ENCODE measurements around the gene USP27X. TPM values are rescaled to one million over a fixed set of nuclear protein-coding genes. Genes with fewer than 3 reads are reported as not detected.

USP27X gene
- polyA plus RNA-seq, 2 donors = 0.65 to 1.7 TPM

DNA sequence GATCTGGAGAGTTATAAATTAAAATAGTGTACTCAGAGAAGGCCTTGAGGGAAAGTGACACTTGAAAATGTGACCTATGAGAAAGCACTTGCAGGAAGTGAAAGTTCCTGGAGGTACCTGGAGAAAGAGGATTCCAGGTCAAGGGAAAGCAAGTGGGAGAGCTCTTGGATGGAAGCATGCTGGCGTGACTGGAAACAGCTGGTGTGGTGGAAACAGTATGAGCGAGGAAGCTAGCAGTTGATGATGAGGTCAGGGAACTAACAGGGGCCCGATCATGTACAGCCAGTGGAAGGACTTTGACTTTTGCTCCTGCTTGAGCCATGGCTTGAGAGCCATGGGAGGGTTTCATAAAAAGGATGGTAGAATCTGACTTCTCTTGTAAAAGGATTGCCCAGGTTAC lies 33.6 kb downstream of the USP27X start:
- 69% methylated on average over 3 of the region's 3 CpGs for WGBS, 2 donors
- Histone ChIP-seq H3K4me3 (ENCODE audit: low read depth in 1 of 2, low read length in 2 of 2) (no peak overlapping the region), H3K36me3 (ENCODE audit: control insufficient read depth in 2 of 2, insufficient read depth in 2 of 2, low read length in 1 of 2) (no peaks in the 10 kb centered on the region), H3K27ac (ENCODE audit: low read depth in 2 of 2, low read length in 1 of 2) (no peak overlapping the region), H3K9me3 (ENCODE audit: control insufficient read depth in 2 of 2, insufficient read depth in 1 of 2, low read depth in 1 of 2, low read length in 1 of 2) (no peaks in the 10 kb centered on the region), H3K27me3 (ENCODE audit: control insufficient read depth in 1 of 2, insufficient read depth in 2 of 2, low read length in 2 of 2) (peaks cover 0 to 2% of the 10 kb centered on the region in 2 donors), H3K4me1 (ENCODE audit: control insufficient read depth in 2 of 2, insufficient read depth in 2 of 2, low read length in 1 of 2) (no peaks in the 10 kb centered on the region)

DNA sequence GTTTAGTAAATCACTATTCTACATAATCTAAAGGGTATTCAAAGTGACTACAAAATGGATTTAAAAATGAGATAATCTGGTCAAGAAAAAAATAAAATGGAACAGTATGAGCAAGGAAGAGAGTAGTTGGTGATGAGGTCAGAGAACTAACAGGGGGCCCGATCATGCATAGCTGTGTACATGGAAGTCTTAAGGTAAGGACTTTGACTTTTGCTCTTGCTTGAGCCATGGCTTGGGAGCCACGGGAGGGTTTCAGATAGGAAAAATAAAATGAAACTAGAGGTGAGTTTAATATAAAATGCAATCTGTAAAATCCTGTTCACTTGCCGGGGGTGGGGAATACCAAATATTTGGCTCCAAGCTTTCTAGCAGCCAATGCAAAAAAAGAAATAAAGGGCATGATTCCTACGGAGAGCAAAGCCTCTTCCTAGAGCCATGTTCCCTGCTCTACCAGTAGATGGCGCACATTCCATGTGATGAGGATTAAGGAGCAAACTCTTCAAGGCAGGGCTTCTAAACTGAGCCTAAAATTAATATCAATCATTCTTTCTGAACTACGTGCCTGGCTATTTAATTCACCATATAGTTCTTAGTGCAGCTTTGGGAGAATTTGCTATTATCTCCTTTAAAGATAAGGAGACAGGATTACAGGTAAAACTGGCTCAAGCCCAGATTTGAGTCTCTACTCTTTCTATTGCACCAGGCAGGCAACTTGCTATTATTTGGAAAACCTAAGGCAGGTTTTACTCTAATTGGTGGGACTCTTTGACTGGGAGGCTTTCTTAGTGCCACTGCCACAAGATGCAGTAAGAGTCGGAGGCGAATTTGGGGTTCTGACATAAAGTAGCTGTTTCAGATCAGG lies 36.3 kb downstream of the USP27X start:
- Histone ChIP-seq H3K27ac (ENCODE audit: low read depth in 2 of 2, low read length in 1 of 2) (no peak overlapping the region), H3K4me1 (ENCODE audit: control insufficient read depth in 2 of 2, insufficient read depth in 2 of 2, low read length in 1 of 2) (no peaks in the 10 kb centered on the region), H3K4me3 (ENCODE audit: low read depth in 1 of 2, low read length in 2 of 2) (no peak overlapping the region), H3K36me3 (ENCODE audit: control insufficient read depth in 2 of 2, insufficient read depth in 2 of 2, low read length in 1 of 2) (no peaks in the 10 kb centered on the region), H3K27me3 (ENCODE audit: control insufficient read depth in 1 of 2, insufficient read depth in 2 of 2, low read length in 2 of 2) (no peaks in the 10 kb centered on the region), H3K9me3 (ENCODE audit: control insufficient read depth in 2 of 2, insufficient read depth in 1 of 2, low read depth in 1 of 2, low read length in 1 of 2) (no peaks in the 10 kb centered on the region)
- 30% methylated on average over 8 of the region's 8 CpGs for WGBS, 2 donors

DNA sequence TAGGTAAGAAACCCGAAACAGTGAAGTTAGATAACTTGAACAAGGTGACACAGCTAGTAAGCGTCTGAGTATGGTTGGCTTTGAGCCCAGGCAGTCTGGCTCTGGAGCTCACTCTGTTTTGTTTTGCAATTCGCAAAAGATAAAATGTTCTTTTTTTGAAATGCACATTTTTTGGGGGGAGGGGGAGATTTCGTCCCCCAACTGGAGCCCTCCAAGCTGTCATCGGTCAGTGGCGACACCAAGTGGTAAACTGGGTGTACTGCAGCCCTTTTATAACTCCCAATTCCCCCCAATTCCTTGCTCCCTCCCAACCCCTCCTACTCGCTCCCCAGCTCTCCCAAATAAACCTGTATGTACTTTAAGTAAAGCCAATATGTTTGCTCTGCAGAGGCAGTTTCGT lies 40.3 kb downstream of the USP27X start:
- H3K36me3 ChIP-seq (ENCODE audit: control insufficient read depth in 2 of 2, insufficient read depth in 2 of 2, low read length in 1 of 2) = no peaks in the 10 kb centered on the region
- H3K4me3 ChIP-seq (ENCODE audit: low read depth in 1 of 2, low read length in 2 of 2) = no peak overlapping the region
- 14 to 20% methylated on average over 8 of the region's 8 CpGs for WGBS, 2 donors
- no peaks in the 10 kb centered on the region for H3K4me1 ChIP-seq (ENCODE audit: control insufficient read depth in 2 of 2, insufficient read depth in 2 of 2, low read length in 1 of 2)
- no peak overlapping the region for H3K27ac ChIP-seq (ENCODE audit: low read depth in 2 of 2, low read length in 1 of 2)
- H3K27me3 ChIP-seq (ENCODE audit: control insufficient read depth in 1 of 2, insufficient read depth in 2 of 2, low read length in 2 of 2) = no peaks in the 10 kb centered on the region
- no peaks in the 10 kb centered on the region for H3K9me3 ChIP-seq (ENCODE audit: control insufficient read depth in 2 of 2, insufficient read depth in 1 of 2, low read depth in 1 of 2, low read length in 1 of 2)

DNA sequence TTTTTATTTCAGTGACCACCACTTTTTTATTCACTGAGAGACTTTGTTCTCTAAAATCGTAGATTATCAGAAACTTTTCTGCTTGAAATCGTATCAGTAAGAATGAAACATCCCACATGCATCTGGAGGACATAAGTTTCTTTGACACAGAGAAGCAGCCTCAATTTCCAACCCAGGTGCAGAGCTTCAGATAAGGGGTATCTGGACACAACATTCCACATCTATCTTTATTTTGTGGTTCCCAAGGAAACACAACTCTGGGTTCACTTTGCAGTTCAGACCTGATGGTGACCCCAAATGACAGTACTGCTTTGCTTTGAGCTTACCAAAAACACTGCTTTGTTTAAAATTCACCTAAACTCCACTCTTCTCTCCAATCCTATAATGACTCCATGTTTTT lies 41.8 kb downstream of the USP27X start:
- Histone ChIP-seq H3K27ac (ENCODE audit: low read depth in 2 of 2, low read length in 1 of 2) (no peak overlapping the region), H3K27me3 (ENCODE audit: control insufficient read depth in 1 of 2, insufficient read depth in 2 of 2, low read length in 2 of 2) (no peaks in the 10 kb centered on the region), H3K9me3 (ENCODE audit: control insufficient read depth in 2 of 2, insufficient read depth in 1 of 2, low read depth in 1 of 2, low read length in 1 of 2) (no peaks in the 10 kb centered on the region), H3K36me3 (ENCODE audit: control insufficient read depth in 2 of 2, insufficient read depth in 2 of 2, low read length in 1 of 2) (no peaks in the 10 kb centered on the region), H3K4me1 (ENCODE audit: control insufficient read depth in 2 of 2, insufficient read depth in 2 of 2, low read length in 1 of 2) (no peaks in the 10 kb centered on the region), H3K4me3 (ENCODE audit: low read depth in 1 of 2, low read length in 2 of 2) (no peak overlapping the region)
- 73 to 81% methylated on average over 2 of the region's 2 CpGs for WGBS, 2 donors

DNA sequence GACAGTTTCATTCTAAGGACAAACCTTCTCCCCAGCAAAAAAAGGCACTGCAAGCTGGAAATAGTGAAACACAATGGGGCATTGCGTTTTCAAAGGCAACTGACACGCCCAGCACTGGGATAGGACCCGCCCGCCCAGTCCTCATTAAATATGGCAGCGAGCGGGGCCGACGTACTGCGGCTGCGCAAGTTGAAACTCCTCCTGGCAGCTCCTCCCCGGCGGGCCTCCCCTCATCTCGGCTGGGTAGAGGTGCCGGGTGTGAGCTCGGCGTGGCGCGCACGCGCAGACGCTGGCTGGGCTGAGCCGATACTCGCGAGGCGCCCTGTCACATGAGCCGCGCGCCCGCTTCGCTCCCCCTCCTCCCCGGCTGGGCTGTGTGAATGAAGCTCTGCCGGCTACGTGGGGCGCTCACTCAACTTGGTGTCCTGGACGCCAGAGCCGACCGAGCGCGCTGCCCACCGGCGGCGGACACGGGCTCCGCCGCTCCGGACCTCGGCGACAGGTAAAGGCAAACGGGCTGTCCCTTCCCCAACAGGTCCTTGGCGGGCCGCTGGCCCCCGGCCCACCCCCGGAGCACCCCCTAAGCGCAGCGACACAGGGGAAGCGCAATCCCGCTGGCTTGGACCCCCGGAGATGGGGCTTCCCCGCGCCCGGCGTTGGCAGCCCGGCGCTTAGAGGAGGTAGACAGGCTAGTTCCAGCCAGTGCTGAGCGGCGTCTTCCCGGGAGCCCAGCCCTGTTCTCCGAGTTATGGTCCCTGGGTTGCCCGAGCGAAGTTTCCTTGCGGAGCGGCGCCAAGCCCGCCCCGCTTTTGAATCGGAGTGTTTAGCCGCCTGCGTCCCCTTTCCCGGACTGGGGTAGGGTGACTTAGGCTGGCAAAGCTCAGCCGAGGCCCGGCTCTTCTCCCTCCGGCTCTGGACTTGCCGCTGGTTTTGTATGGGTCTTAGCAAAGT lies 43.3 kb downstream of the USP27X start, which contains the start of gene CLCN5:
CLCN5 (plus strand) TSS at position 306 of the 951 bp plus-strand sequence. CDS start 2,703 bp downstream, outside the sequence.
- H3K27ac ChIP-seq (ENCODE audit: low read depth in 2 of 2, low read length in 1 of 2) = peak within 1 kb of the TSS; percentile 56 to 77
- H3K27me3 ChIP-seq (ENCODE audit: control insufficient read depth in 1 of 2, insufficient read depth in 2 of 2, low read length in 2 of 2) = peaks cover 0 to 5% of the 10 kb centered on the region in 2 donors
- peak within 1 kb of the TSS; percentile 49 to 65 for H3K4me3 ChIP-seq (ENCODE audit: low read depth in 1 of 2, low read length in 2 of 2)
- no peaks in the 10 kb centered on the region for H3K9me3 ChIP-seq (ENCODE audit: control insufficient read depth in 2 of 2, insufficient read depth in 1 of 2, low read depth in 1 of 2, low read length in 1 of 2)
- H3K4me1 ChIP-seq (ENCODE audit: control insufficient read depth in 2 of 2, insufficient read depth in 2 of 2, low read length in 1 of 2) = no peaks in the 10 kb centered on the region
- H3K36me3 ChIP-seq (ENCODE audit: control insufficient read depth in 2 of 2, insufficient read depth in 2 of 2, low read length in 1 of 2) = no peaks in the 10 kb centered on the region
- WGBS, 2 donors = 1 to 33% methylated on average over 54 to 83 of the region's 83 CpGs

DNA sequence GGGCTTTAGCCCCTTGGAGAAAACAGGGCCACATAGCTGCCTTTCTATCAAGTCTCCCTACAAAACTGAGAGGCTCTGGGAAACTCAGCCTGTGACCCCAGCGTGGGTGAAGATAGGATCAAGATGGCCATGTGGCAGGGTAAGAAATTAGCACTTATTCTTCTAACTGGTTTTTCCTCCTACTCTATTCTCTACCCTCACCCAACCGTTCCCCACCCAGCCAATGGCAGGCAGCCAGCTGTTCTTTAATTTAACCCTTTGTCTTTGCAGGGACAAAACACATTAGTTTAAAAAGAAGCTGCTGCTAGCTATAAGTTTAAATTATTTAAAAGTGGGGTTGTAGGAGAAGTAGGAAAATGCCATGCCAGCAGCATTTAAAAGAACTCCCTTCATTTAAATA lies 45.9 kb downstream of the USP27X start:
- 38 to 48% methylated on average over 2 of the region's 2 CpGs for WGBS, 2 donors
- H3K27me3 ChIP-seq (ENCODE audit: control insufficient read depth in 1 of 2, insufficient read depth in 2 of 2, low read length in 2 of 2) = peaks cover 0 to 5% of the 10 kb centered on the region in 2 donors
- no peaks in the 10 kb centered on the region for H3K36me3 ChIP-seq (ENCODE audit: control insufficient read depth in 2 of 2, insufficient read depth in 2 of 2, low read length in 1 of 2)
- no peak overlapping the region for H3K4me3 ChIP-seq (ENCODE audit: low read depth in 1 of 2, low read length in 2 of 2)
- H3K4me1 ChIP-seq (ENCODE audit: control insufficient read depth in 2 of 2, insufficient read depth in 2 of 2, low read length in 1 of 2) = no peaks in the 10 kb centered on the region
- H3K27ac ChIP-seq (ENCODE audit: low read depth in 2 of 2, low read length in 1 of 2) = no peak overlapping the region
- no peaks in the 10 kb centered on the region for H3K9me3 ChIP-seq (ENCODE audit: control insufficient read depth in 2 of 2, insufficient read depth in 1 of 2, low read depth in 1 of 2, low read length in 1 of 2)

DNA sequence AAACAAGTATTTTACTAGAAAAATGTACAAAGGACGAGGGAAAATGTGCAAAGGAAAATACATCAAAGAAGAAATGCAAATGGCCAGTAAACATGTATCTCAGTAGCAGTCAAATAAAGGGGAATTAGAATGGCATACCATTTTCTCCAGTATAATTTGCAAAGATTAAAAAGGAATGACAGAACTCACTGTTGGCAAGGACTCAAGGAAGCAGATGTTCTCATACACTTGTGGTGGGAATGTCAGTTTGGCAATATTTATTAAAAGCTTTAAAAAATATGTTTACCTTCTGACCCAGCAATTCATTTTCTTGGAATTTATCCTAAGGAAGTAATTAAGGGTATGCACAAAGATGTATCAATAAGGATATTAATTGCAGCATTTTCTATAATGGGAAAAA lies 50.8 kb downstream of the USP27X start:
- no peaks in the 10 kb centered on the region for H3K36me3 ChIP-seq (ENCODE audit: control insufficient read depth in 2 of 2, insufficient read depth in 2 of 2, low read length in 1 of 2)
- no peak overlapping the region for H3K4me3 ChIP-seq (ENCODE audit: low read depth in 1 of 2, low read length in 2 of 2)
- no peaks in the 10 kb centered on the region for H3K4me1 ChIP-seq (ENCODE audit: control insufficient read depth in 2 of 2, insufficient read depth in 2 of 2, low read length in 1 of 2)
- peaks cover 0 to 5% of the 10 kb centered on the region in 2 donors for H3K27me3 ChIP-seq (ENCODE audit: control insufficient read depth in 1 of 2, insufficient read depth in 2 of 2, low read length in 2 of 2)
- WGBS, 2 donors = 46 to 74% methylated on average over 1 of the region's 1 CpG
- no peak overlapping the region for H3K27ac ChIP-seq (ENCODE audit: low read depth in 2 of 2, low read length in 1 of 2)
- H3K9me3 ChIP-seq (ENCODE audit: control insufficient read depth in 2 of 2, insufficient read depth in 1 of 2, low read depth in 1 of 2, low read length in 1 of 2) = no peaks in the 10 kb centered on the region

Other genes starting within 250 kb of the USP27X start
- gene PAGE1, start 183.5 kb upstream of the USP27X start, polyA plus RNA-seq = not detected
- gene PAGE4, start 50.2 kb upstream of the USP27X start, polyA plus RNA-seq = under 1 TPM in 1 of 2 donors, not detected in 1; 0.11 TPM
- 1 to 10 TPM; 1.3 to 2.0 TPM for gene CLCN5, start 43.1 kb downstream of the USP27X start, polyA plus RNA-seq